ENCODE measurements around the gene ATP6V0A4.

DNA sequence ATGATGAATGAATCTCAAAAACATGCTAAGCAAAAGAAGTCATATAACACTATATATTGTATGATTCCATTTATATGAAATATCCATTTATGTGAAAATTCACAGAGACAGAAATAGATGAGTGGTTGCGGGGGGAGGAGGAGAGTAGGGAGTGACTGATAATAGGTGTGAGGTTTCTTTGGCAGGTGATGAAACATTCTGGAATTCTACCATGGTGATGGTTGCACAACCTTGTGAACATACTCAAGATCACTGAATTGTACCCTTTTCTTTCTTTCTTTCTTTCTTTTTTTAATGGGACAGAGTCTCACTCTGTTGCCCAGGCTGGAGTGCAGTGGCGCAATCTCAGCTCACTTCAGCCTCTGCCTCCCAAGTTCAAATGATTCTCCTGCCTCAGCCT is 107.5 kb downstream of the ATP6V0A4 start:
- TF ChIP-seq, protein P1, sequence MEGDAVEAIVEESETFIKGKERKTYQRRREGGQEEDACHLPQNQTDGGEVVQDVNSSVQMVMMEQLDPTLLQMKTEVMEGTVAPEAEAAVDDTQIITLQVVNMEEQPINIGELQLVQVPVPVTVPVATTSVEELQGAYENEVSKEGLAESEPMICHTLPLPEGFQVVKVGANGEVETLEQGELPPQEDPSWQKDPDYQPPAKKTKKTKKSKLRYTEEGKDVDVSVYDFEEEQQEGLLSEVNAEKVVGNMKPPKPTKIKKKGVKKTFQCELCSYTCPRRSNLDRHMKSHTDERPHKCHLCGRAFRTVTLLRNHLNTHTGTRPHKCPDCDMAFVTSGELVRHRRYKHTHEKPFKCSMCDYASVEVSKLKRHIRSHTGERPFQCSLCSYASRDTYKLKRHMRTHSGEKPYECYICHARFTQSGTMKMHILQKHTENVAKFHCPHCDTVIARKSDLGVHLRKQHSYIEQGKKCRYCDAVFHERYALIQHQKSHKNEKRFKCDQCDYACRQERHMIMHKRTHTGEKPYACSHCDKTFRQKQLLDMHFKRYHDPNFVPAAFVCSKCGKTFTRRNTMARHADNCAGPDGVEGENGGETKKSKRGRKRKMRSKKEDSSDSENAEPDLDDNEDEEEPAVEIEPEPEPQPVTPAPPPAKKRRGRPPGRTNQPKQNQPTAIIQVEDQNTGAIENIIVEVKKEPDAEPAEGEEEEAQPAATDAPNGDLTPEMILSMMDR (IDR thresholded peaks at IDR 0.05), result no peak
- no peak for TF ChIP-seq POLR2AphosphoS5 (IDR thresholded peaks at IDR 0.05)
